GM11168 (cell line): Measurements from ENCODE around the gene RAB20.
"Not testable (repeated sequence)": the region's sequence is repeated elsewhere in the genome, so short reads cannot be mapped to it uniquely, and the experiment has no call there.

ENCODE experiments used
- in situ Hi-C: fragments of 300-500 bp; cut with MboI; formaldehyde crosslinking; loops from one replicate; pipeline ENCODE4 v1.12.0; 2022; ENCODE audit warnings: low sequenced_read_pairs; ENCODE audit not compliant: unreplicated experiment

Gene RAB20

DNA sequence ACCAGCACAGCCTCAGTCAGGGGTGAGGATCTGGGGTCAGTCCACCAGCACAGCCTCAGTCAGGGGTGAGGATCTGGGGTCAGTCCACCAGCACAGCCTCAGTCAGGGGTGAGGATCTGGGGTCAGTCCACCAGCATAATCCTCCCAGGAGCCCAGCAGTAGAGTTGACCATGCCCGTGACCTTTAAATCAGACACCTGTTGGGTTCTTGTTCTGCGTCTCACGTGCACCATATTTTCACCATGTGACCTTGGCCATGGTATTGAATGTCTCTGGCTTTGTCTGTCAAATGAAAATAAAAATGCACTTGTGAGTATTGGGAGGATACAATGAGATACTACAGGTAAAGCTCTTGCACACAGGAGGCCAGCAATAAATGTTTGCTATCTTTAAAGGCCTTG, 63.6 kb downstream of the RAB20 start:
- in situ Hi-C loops, result not testable (repeated sequence)

DNA sequence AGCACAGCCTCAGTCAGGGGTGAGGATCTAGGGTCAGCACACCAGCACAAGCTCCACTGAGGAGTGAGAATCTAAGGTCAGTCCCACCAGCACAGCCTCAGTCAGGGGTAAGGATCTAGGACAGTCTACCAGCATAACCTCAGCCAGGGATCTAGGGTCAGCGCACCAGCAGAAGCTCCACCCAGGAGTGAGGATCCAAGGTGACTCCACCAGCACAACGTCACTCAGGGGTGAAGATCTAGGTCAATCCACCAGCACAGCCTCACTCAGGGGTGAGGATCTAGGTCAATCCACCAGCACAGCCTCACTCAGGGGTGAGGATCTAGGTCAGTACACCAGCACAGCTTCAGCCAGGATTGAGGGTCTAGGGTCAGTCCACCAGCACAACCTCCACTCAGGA, 64.5 kb downstream of the RAB20 start:
- in situ Hi-C loops, result no loop called here

DNA sequence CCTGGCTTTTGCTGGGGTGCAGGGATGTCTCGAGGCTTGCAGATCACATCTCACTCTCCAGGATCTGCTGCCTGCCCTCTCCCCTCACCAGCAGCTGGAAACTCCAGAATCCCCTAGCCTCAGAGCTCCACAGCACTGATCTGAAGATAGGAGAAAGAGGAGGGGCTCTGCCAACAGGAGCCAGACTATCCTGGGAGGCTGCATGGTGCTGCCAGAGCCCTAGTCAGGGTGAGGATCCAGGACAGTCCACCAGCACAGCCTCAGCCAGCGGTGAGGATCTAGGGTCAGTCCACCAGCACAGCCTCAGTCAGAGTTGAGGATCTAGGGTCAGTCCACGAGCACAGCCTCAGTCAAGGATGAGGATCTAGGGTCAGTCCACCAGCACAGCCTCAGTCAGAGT, 65.2 kb downstream of the RAB20 start:
- in situ Hi-C loops, result no loop called here

DNA sequence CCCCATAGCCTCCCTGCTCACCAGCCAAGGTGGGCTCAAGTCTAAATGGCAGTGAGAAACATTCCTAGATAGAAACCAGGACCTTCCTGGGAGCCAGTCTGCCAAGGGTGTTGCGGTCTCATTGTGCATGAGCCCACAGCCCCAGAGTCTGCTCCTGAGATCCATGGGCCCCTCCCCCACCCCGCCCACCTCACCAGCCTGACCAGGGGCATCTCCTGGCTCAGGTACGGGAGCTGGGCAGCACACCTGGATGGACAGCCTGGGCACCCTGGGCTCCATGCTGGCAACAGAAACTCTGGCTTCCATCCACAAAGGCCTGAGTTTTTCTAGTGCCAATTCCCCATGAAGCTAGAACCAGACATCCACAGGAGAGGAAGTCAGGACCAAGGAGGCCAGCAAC, 65.6 kb downstream of the RAB20 start:
- in situ Hi-C loops, result no loop called here

DNA sequence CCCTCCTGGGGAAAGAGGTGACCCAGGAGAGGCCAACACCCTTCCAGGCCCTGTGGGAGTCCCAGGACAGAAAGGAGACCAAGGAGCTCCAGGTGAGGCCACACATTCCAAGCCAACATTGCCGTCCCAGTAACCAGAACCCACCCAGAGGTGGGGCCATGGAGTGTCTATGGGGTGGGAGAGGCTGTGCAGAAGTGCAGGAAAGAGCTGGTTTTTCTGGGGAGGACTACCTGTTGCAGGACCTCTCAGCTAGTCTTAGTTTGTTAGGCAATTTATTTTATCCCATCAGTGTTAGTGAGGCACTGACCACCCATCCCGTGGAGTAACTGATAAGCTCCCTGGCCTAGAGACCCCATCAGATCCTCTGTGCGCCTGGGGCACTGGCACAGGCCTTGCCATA, 66.1 kb downstream of the RAB20 start:
- in situ Hi-C loops, result no loop called here

DNA sequence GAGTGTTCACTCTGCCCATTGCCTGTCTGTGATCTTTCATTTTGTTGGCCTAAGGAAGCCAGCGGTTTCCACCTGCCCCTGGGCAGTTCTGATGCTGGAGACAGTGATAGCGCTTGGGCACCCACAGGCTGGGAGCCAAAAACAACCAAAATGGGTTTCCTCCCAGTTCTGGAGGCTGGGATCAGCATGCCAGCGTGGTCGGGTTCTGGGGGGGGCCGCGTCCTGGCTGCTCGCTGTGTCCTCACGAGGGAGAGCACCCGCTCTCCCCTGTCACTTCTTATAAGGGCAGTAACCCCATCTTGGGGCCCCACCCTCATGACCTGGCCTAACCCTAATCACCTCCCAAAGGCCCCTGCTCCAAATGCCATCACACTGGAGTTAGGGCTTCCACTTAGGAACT, 67.9 kb downstream of the RAB20 start:
- in situ Hi-C loops, result no loop called here

DNA sequence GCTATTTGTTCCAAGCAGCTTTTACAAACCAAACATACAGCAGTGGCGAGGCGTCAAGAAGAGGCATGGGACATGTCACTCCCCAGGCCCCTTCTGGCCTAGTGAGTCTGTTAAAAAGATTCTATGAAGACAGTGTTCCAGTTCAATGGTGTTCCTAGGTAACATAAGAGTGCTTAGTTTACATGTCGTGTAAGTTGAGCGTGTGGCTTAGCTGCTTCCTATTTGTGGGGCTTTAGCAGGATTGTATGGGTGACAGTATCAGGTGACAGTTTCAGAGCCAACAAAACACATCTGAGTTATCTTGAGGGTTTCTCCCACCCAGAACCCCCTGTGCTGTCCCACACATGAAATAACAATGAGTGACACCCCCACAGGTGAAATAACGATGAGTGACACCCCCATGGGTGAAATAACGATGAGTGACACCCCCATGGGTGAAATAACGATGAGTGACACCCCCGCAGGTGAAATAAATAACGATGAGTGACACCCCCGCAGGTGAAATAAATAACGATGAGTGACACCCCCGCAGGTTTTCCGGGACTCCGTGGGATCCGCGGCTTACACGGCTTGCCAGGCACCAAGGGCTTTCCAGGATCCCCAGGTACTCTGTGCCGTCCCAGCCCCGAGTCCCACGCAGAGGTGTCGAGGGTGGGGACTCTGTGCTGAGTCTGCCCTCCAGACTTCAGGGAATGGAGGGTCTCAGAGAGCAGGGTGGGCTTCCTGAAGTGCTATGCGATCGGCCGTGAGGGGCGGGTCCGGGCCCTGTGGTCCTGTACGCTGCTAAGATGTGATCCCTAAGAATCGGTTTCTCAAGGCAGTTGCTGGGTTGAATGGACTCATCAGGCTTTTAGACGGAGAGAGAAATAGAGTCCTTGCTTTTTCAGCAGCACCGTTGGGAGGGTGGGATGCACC, 68.6 kb downstream of the RAB20 start:
- in situ Hi-C loops, result no loop called here

DNA sequence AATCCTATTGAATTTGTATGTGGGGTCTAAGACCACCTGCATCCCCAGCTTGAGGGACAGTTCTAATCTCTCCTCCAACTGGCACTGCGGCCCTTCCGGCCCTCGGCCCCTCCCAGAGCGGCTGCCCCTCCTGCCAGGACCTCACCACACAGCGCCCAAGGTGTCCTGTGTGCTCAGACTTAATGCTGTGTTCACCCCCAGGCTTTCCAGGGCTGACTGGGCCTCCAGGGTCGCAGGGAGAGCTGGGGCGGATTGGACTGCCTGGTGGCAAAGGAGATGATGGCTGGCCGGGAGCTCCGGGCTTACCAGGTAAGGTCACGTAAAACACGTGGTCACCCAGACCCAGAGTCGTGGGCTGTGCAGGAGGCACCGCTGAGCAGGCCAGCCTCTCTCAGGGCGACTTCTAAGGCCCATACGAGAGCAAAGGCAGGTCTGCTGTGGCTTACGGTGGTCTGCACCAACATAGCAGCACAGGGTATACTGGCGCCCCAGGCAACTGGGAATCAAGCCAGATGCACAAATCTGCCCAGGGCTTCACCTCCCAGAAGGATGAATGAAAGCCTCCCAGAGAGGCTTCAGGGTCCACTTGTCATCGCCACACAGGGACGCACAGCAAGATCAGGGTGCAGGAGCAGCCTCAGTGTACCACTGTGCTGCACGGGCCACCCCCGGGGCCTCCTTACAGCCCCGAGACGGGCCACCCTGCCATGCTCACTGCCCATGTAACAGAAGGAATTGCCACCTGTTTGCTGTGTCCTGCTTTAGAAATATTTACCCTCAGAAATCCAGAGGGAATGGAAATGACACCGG, 69.4 kb downstream of the RAB20 start:
- in situ Hi-C loops, result no loop called here

DNA sequence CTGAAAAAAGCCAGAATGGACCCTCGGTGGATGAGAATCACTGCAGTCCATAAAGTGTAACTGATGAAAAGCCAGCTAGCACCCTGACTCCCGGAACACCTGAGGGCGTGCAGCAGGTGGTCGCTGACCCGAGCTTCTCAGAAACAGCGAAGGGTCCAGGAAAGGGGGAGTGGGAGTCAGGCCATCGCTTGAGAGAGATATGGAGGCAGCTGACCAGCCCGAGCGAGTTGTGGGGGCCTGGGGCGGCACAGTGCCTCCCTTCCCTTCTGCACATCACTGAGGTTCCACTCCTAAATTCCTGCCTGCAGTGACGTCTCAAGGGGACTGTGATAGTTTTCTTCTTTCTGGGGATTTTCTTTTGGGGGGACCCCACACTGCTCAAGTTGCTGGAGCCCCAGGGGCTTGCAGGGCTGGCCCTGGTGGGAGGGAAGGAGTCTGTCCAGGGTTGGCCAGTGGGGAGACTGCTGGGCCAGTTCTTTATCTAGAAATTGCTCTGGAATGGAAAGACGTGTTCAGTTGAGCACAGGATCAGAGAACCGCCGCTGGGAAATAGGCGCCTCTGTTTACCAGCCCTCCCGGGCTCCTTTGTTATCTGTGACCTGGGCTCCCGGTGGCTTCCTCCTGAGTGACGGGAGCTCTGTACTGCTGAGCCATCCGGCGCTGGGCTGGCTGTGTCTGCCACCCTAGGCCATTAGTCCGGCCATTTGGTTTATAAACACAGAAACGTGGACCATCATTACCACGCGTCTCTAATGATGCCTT, 71.3 kb downstream of the RAB20 start:
- in situ Hi-C loops, result no loop called here

DNA sequence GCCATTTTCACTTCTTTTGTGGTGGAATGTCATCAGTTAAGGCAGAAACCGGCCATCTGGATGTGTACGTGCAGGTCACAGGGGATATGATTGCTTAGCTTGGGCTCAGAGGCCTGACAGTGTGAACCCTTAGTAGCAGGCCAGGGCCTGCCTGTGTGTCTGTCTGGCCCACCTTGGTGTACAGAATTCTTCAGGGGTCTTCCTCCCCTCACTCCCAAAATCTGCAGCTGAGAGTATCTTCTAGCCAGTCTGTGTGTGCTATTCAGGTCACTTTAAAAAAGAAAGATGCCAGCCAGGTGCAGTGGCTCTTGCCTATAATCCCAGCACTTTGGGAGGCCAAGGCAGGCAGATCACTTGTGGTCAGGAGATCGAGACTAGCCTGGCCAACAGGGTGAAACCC, 74.6 kb downstream of the RAB20 start:
- in situ Hi-C loops, result not testable (repeated sequence)

DNA sequence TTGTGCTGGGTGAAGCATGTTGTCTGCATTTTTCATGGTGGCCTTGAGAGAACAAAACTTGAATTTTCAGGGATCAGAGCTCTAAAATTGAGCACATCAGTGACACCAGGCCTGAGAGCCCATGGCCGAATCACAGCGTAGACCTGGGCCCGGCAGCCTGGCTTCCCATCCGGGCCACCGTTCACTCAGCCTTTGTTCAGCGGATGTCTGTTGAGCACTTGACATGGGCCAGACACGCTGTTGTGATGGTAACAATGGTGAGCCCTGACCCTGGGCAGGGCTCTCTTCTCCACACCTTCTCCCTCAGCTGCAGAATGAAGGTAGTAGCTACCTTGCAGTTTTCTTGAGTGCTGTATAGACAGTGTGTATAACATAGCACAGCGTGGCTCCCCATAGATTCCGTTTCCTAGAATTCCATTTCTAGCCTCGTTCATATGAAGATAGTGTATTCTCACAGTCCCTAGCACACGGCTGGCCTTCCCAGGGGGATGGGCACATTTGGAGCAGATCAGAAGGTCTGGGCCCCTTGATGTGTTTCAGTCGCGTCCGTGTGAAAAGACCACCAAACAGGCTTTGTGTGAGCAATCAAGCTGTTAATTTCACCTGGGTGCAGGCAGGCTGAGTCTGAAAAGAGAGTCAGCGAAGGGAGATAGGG, 75.3 kb downstream of the RAB20 start:
- in situ Hi-C loops, result no loop called here

DNA sequence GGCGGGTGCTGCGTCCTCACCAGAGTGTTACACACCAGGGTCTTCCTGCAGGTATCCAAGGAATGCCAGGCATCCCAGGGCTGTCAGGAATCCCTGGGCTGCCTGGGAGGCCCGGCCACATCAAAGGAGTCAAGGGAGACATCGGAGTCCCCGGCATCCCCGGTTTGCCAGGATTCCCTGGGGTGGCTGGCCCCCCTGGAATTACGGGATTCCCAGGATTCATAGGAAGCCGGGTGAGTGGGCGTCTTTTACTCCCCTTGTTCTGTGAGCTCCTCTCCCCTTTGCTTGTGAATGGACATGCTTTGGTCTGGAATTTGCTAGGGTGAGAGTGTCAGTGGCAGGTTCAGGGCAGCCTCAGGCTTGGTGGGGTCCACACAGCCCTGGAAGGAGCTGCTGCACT, 75.9 kb downstream of the RAB20 start:
- in situ Hi-C loops, result no loop called here

DNA sequence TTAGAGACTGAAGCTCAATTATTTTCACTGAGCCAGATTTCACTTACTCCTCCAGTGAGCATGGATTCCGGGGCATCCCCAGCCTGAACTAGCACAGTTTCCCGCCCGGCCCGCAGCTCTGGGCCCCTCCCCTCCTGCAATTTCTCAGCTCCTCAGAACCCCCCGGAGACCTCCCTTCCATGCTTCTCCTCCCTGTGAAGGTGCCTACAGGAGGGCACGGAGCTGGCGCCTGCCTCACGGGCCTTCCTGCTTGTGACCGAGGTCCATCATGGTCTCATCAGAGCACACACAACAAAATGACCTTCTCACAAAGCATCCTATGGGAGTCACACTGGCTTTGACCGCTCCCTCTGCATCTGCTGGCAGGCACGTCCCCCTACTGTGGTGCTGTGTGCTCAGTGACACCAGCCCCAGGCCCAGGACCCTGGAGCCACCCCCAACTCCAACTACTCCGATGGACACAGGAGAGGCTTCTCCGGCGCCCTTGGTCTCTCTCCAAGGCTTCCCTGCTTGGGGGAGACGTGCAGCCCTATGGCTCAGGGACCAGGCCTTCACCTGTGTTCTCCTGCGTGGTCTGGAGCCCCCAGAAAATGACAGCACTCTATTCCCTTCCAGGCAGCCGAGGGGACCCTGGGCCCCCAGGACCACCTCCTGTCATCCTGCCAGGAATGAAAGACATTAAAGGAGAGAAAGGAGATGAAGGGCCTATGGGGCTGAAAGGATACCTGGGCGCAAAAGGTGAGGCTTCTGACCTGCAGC, 77.1 kb downstream of the RAB20 start:
- in situ Hi-C loops, result no loop called here

DNA sequence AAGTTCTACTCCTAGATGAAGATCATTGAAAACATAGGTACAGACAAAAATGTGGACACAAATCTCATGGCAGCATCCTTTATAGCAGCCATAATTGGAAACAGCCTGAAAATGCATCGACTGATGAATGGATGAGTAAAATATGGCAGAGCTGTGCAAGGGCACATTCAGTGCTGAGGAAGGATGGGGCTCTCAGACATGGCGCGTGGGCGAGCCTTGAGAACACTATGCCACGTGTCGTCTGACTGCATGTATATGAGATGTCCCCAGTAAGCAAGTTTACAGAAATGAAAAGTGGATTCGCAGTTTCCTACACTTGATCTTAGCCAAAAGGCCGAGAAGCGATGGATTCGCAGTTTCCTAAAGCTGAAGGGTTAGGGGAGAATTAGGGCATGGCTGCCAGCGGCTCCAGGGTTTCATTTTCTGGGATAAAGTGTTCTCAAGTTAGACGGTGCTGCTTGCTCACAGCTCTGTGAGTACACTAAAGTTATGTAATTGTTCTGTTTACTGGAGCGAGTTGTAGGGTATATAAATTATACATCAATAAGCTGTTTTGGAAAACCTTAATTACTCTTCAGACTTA, 78.0 kb downstream of the RAB20 start:
- in situ Hi-C loops, result no loop called here

DNA sequence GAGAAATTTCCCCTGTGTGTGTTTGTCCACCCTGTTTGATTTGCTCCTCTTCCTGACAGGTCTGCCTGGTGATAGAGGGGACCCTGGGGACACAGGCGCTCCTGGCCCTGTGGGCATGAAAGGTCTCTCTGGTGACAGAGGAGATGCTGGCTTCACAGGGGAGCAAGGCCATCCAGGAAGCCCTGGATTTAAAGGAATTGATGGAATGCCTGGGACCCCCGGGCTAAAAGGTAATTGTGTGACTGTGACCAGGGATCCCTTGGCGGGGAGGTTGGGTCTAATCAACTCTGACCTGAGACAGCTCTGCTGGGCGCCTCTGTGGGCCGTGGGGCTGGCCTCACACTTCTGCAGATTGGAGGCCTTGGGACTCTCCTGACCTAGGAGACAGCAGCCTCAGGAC, 81.4 kb downstream of the RAB20 start:
- in situ Hi-C loops, result no loop called here

DNA sequence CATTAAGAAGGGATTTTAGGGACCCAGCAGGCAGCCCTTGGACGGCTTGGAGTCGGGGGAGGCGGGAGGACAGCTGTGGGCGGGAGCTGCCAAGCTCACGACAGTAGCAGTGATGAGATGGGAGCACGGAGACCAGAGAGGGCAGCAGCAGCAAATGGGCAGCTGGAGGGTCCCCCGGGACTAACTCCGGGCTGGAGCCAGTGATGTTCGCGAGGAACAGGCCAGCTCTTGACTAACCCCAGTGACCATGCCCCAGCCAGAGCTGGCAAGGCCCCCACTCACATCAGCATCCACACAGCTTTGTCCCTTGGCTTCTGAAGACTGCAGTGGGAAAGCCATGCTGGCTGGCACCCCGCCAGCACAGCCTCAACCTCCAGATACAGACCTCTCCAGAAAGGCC, 81.9 kb downstream of the RAB20 start:
- in situ Hi-C loops, result no loop called here

DNA sequence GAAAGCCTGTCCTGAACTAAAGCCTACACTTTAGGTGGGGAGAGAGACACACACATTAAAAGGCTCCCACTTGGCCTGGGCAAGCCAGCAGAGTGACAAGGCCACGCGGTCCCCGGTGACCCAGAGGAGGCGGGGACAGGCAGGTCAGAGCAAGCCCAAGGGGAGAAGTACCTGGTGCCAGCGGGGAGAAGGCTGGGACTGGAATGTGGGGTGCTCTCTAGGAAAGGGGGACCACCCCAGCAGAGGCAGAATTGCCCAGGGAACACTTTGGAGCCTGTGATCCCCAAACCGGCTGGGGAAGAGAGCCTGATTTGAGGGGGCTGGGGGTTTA, 82.3 kb downstream of the RAB20 start:
- in situ Hi-C loops, result no loop called here

DNA sequence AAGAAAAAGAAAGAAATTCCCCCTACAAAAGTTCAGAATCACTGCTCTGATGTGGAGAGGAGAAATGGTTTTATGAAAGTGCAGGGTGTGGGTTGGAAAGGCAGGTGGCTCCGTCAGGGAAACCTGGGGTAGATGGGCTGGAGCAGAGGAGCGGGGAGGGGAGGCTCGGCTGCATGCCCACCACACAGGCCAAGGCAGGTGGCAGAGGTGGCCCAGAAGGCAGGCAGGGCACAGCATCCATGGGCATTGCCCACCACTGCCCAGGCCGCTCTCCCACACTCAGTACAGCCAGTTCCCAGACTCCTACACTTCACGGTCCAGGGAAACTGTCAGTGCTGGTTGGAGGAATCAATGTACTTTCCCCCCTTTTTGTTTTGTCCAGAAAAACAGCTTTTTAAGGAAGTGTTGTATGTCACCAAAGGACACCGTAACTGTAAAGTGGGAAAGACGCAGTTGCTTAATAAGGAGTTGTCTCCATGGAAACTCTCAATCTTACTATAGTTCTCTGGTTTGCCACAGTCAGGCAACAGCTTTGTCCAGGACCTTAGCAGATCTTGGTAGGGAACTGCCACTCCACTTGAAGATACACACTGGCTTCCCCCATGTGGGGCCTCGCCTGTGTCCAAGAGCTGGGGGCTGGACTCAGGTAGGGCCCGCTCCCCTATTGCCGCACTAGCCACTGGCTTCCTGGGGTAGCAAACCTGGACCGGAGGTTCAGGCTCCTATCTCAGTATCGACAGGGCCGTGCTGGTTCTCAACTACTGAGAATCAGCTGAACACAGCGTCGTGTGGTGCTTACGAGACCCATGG, 82.9 kb downstream of the RAB20 start:
- in situ Hi-C loops, result no loop called here
